ENCODE data around the gene ELN.

DNA sequence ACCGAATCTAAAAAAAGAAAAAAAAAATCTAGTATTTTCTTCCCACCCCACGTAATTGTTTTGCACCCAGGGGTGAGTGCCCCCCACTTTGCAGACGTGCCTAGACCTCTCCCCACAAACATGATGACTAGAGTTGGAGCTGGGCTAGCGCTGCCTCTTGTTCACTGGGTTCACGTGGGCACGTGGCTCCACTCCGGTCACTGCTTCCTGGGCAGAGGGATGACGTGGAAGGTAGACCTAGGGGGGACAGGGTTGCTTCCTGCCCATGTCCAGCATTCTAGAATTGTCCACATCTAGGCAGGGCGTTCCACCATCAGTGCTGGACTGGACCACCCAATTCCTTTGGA, 54.8 kb downstream of the ELN start:
- TF ChIP-seq, protein P1, sequence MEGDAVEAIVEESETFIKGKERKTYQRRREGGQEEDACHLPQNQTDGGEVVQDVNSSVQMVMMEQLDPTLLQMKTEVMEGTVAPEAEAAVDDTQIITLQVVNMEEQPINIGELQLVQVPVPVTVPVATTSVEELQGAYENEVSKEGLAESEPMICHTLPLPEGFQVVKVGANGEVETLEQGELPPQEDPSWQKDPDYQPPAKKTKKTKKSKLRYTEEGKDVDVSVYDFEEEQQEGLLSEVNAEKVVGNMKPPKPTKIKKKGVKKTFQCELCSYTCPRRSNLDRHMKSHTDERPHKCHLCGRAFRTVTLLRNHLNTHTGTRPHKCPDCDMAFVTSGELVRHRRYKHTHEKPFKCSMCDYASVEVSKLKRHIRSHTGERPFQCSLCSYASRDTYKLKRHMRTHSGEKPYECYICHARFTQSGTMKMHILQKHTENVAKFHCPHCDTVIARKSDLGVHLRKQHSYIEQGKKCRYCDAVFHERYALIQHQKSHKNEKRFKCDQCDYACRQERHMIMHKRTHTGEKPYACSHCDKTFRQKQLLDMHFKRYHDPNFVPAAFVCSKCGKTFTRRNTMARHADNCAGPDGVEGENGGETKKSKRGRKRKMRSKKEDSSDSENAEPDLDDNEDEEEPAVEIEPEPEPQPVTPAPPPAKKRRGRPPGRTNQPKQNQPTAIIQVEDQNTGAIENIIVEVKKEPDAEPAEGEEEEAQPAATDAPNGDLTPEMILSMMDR (IDR thresholded peaks at IDR 0.05): no peak
- TF ChIP-seq POLR2AphosphoS5 (IDR thresholded peaks at IDR 0.05) (no peak), POLR2A (IDR thresholded peaks at IDR 0.05) (no peak)
